Esophagus squamous epithelium (tissue), 5 donors: ENCODE results near the gene TPSD1. TPM values are rescaled to one million over a fixed set of nuclear protein-coding genes. Genes with fewer than 3 reads are reported as not detected.

Source experiments
- DNase-seq: peaks from one replicate; lab custom pipeline; 2025; lab: John Stamatoyannopoulos, UW
- H3K27ac ChIP-seq, 4 donors: fragments of 200-600 bp; sonication (generic); one replicate each; pipeline ENCODE4 v1.5.1; 2016 to 2019; ENCODE audit warnings: mild to moderate bottlenecking in 1 of 4
- H3K27me3 ChIP-seq, 4 donors: fragments of 200-600 bp; sonication (generic); 1 replicate in 3 of 4; 2 replicates in 1 of 4; pipeline versions ENCODE4 v1.5.1 to v1.6.0; 2017 to 2021; ENCODE audit warnings: antibody characterized with exemption in 1 of 4
- H3K36me3 ChIP-seq, 3 donors: fragments of 200-600 bp; sonication (generic); one replicate each; pipeline ENCODE4 v1.5.1; 2016 to 2019
- H3K4me1 ChIP-seq, 3 donors: fragments of 200-600 bp; sonication (generic); one replicate each; pipeline ENCODE4 v1.5.1; 2017 to 2019
- H3K4me3 ChIP-seq, 4 donors: fragments of 200-600 bp; sonication (generic); 1 replicate in 3 of 4; 2 replicates in 1 of 4; pipeline ENCODE4 v1.5.1; 2016 to 2019; ENCODE audit warnings: mild to moderate bottlenecking in 2 of 4, moderate library complexity in 1 of 4
- H3K9me3 ChIP-seq, 3 donors: fragments of 200-600 bp; sonication (generic); one replicate each; pipeline ENCODE4 v1.5.1; 2016 to 2019
- POLR2A ChIP-seq, 4 donors: fragments of 450-650 bp; IDR thresholded peaks; one replicate each; pipeline ENCODE4 v1.6.1; 2017; ENCODE audit warnings: antibody characterized with exemption in 4 of 4, mild to moderate bottlenecking in 4 of 4, moderate library complexity in 3 of 4
- WGBS, 2 donors: methylation state at CpG; one replicate each; pipeline ENCODE4 v1.1.5; 2018; 5-methylcytosine and 5-hydroxymethylcytosine counted together
- intact Hi-C: fragments of 100-400 bp; cut with DNase I; formaldehyde crosslinking; loops from one replicate; pipeline ENCODE4 v1.15.0; 2022
- total RNA-seq, 4 donors: library from RNA; depleted of rRNA; stranded (reverse); fragments of >200 nt; gene quantifications; one replicate each; pipeline ENCODE4 v1.1.0, GENCODE V29; 2016
- TF ChIP-seq, protein P1 (sequence below), 6 experiments: fragments of 450-650 bp in 4 of 6; fragments of 200-600 bp in 2 of 6; sonication (generic) in 2 of 6; IDR thresholded peaks; one replicate each; pipeline ENCODE4 v1.5.1; 2016 to 2019; ENCODE audit warnings: antibody characterized with exemption in 6 of 6, mild to moderate bottlenecking in 4 of 6, moderate library complexity in 4 of 6
- donor health status: DM: yes; HTN: yes; CAD: no.

TPSD1 gene
- total RNA-seq, 4 donors from 2014 or later: 0.91 to 5.9 TPM; not detected in 2

DNA sequence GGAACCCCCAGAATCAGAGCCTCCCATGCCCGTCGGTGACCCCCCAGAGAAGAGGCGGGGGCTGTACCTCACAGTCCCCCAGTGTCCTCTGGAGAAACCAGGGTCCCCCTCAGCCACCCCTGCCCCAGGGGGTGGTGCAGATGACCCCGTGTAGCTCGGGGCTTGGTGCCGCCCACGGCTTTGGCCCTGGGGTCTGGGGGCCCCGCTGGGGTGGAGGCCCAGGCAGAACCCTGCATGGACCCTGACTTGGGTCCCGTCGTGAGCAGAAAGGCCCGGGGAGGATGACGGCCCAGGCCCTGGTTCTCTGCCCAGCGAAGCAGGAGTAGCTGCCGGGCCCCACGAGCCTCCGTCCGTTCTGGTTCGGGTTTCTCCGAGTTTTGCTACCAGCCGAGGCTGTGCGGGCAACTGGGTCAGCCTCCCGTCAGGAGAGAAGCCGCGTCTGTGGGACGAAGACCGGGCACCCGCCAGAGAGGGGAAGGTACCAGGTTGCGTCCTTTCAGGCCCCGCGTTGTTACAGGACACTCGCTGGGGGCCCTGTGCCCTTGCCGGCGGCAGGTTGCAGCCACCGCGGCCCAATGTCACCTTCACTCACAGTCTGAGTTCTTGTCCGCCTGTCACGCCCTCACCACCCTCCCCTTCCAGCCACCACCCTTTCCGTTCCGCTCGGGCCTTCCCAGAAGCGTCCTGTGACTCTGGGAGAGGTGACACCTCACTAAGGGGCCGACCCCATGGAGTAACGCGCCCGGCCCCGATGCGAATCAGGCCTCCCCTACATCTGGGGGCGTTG is 34.8 kb upstream of the TPSD1 start:
- intact Hi-C loops: no loop called here
- Histone ChIP-seq H3K9me3 (no peaks in the 10 kb centered on the region), H3K27ac (no peak overlapping the region), H3K4me3 (no peak overlapping the region), H3K4me1 (no peaks in the 10 kb centered on the region), H3K36me3 (peaks cover 0 to 13% (median 0%) of the 10 kb centered on the region in 3 donors), H3K27me3 (peaks cover 0 to 20% (median 0%) of the 10 kb centered on the region in 4 donors)
- 80 to 87% methylated on average over 3 to 29 of the region's 48 CpGs for WGBS, 2 donors
- TF ChIP-seq, protein P1, sequence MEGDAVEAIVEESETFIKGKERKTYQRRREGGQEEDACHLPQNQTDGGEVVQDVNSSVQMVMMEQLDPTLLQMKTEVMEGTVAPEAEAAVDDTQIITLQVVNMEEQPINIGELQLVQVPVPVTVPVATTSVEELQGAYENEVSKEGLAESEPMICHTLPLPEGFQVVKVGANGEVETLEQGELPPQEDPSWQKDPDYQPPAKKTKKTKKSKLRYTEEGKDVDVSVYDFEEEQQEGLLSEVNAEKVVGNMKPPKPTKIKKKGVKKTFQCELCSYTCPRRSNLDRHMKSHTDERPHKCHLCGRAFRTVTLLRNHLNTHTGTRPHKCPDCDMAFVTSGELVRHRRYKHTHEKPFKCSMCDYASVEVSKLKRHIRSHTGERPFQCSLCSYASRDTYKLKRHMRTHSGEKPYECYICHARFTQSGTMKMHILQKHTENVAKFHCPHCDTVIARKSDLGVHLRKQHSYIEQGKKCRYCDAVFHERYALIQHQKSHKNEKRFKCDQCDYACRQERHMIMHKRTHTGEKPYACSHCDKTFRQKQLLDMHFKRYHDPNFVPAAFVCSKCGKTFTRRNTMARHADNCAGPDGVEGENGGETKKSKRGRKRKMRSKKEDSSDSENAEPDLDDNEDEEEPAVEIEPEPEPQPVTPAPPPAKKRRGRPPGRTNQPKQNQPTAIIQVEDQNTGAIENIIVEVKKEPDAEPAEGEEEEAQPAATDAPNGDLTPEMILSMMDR (IDR thresholded peaks at IDR 0.05): no peak
- no peak for TF ChIP-seq POLR2A (IDR thresholded peaks at IDR 0.05)
- DNase-seq: no peak

- Histone ChIP-seq H3K27ac (no peak overlapping the region), H3K4me1 (no peaks in the 10 kb centered on the region), H3K4me3 (no peak overlapping the region), H3K27me3 (peaks cover 0 to 22% (median 0%) of the 10 kb centered on the region in 4 donors), H3K9me3 (no peaks in the 10 kb centered on the region), H3K36me3 (peaks cover 0 to 13% (median 0%) of the 10 kb centered on the region in 3 donors)
- DNase-seq: no peak
- no peak for TF ChIP-seq POLR2A (IDR thresholded peaks at IDR 0.05)
- TF ChIP-seq, protein P1 (IDR thresholded peaks at IDR 0.05): no peak
- 65 to 69% methylated on average over 8 to 15 of the region's 40 CpGs for WGBS, 2 donors
- intact Hi-C loops: no loop called here
Measured at GRCh38 chr16:1221628-1222552, 34.0 kb upstream of the TPSD1 start.

- Histone ChIP-seq H3K36me3 (peaks cover 0 to 6% (median 0%) of the 10 kb centered on the region in 3 donors), H3K27me3 (peaks cover 0 to 19% (median 0%) of the 10 kb centered on the region in 4 donors), H3K9me3 (no peaks in the 10 kb centered on the region), H3K4me1 (no peaks in the 10 kb centered on the region), H3K27ac (no peak overlapping the region), H3K4me3 (no peak overlapping the region)
- 60 to 64% methylated on average over 2 to 17 of the region's 25 CpGs for WGBS, 2 donors
- TF ChIP-seq, protein P1 (IDR thresholded peaks at IDR 0.05): no peak
- peak in 1 of 4 donors; percentile 22 for TF ChIP-seq POLR2A (IDR thresholded peaks at IDR 0.05)
- no peak for DNase-seq
- intact Hi-C loops: no loop called here
Measured at GRCh38 chr16:1222553-1223354, 33.1 kb upstream of the TPSD1 start.

DNA sequence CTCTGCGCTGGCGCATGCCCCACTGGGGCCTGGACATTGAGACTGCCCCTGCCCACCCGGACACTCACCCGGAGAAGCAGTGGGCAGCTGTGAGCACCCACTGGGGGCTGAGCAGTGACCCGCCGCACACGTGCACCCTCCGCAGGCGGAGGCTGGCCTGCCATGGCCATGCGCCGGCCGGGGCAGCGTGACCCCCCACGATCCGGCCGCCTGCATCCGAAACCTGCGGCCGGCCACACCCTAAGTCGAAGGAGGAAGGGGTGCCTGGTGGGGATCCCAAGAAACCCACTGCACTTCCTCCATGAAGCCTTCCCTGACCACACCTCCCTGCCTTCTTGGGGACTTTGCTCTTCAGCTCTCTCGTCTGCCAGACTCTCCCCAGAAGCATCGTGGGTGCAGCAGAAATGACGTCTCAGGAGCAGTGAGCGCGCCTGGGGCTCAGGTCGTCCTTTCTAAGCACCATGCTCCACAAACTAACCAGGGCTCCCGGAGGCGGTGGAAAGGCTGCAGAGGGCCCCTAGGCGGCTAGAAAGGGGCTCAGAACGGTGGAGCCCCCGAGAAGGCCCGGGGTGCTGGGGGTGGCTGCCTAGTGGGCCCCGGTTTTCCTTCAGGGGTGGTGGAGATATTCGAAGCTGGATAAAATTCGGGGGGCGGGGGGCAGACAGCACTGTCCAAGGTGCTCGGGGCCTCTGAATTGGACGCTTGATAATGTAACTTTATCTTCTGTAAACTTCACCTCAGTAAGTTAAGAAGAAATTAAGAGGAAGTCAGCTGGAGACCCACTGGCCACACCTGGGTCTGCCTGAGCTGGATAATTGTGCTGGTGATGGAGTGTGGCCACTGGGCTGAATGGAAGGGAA is 32.3 kb upstream of the TPSD1 start:
- Histone ChIP-seq H3K36me3 (no peaks in the 10 kb centered on the region), H3K27ac (no peak overlapping the region), H3K27me3 (peaks cover 0 to 15% (median 0%) of the 10 kb centered on the region in 4 donors), H3K4me1 (no peaks in the 10 kb centered on the region), H3K9me3 (no peaks in the 10 kb centered on the region), H3K4me3 (no peak overlapping the region)
- DNase-seq: no peak
- WGBS, 2 donors: 82 to 83% methylated on average over 9 to 26 of the region's 38 CpGs
- TF ChIP-seq, protein P1 (IDR thresholded peaks at IDR 0.05): no peak
- TF ChIP-seq POLR2A (IDR thresholded peaks at IDR 0.05): no peak
- intact Hi-C loops: no loop called here
